Measurements from ENCODE around the gene TMEFF2. TPM values are rescaled to one million over a fixed set of nuclear protein-coding genes. Genes with fewer than 3 reads are reported as not detected.
A peak's percentile ranks its signal among the peaks of the same experiment; 100 is the strongest.

Gene TMEFF2
- polyA plus RNA-seq, 1 of the 3 experiments (the other 2 are of a cell fraction), result 5.4 TPM

DNA sequence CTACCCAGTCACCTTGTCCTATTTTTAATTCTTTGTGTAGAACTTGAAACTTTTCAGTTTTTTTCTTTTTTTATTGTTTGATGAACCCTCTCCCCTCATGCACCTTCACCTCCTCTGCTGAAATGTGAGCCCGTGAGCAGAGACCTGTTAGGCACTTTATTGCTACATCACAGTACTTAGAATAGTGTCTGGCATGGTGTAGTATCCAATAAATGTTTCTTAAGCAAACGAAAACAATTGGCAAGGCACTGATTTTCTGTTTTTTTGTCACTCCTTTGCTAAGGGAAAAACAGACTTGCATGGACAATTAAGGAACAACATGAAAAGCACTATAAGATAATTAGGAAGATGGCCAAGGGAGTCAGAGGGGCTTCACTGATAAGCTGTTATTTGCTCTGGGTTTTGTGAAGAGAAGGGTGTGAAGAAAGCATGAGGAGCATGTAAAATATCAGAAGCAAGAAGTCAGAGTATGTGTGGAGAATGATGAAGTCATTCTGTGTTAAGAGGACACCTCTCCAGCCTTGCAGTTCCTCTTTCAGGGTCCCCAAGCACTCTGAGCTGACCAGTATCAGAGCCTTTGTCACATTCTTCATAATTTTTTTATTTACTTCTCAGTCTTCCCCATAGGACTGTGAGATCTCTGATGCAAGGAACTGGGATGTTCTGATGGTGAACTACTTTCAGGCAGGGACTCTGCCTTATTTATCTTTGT, 248.1 kb downstream of the TMEFF2 start:
- ChIA-PET CTCF (no interaction called here), POLR2A (no interaction called here)
- no peaks in the 10 kb centered on the region for H3K9me2 ChIP-seq
- no peaks in the 10 kb centered on the region for H3K27me3 ChIP-seq (ENCODE audit: insufficient read depth)
- H3K9ac ChIP-seq, result no peak overlapping the region
- H3K4me1 ChIP-seq (ENCODE audit: control insufficient read depth in 1 of 2, insufficient read depth in 2 of 2, low read depth in 1 of 2, low read length in 1 of 2), result peaks cover 9 to 14% of the 10 kb centered on the region in 2 experiments; a peak in 3 of 4 replicates
- no peak for TF ChIP-seq REST (IDR thresholded peaks at IDR 0.05; ENCODE audit: low read depth, low read length)
- no peak for TF ChIP-seq RCOR1 (IDR thresholded peaks at IDR 0.05; ENCODE audit: low read length)
- H3F3A ChIP-seq (replicated peaks; ENCODE audit: insufficient read depth), result no peaks in the 10 kb centered on the region
- H3K4me2 ChIP-seq, result no peak overlapping the region
- no peak overlapping the region for H3K27ac ChIP-seq (ENCODE audit: low read depth in 2 of 2, low read length in 1 of 2)
- H4K20me1 ChIP-seq (ENCODE audit: insufficient read depth), result no peaks in the 10 kb centered on the region
- H3K4me3 ChIP-seq (ENCODE audit: low read depth in 2 of 2, low read length in 1 of 2), result no peak overlapping the region
- no peaks in the 10 kb centered on the region for H3K79me2 ChIP-seq (ENCODE audit: insufficient read depth)
- no peaks in the 10 kb centered on the region for H3K9me3 ChIP-seq
- no peak for DNase-seq
- no peak overlapping the region for H2AFZ ChIP-seq (ENCODE audit: low read depth)
- H3K36me3 ChIP-seq (replicated peaks in 1 of 2; ENCODE audit: control insufficient read depth in 1 of 2, insufficient read depth in 2 of 2, low read length in 1 of 2), result no peaks in the 10 kb centered on the region
- 53% methylated on average over 2 of the region's 2 CpGs for WGBS (ENCODE audit: low lambda C conversion rate)

DNA sequence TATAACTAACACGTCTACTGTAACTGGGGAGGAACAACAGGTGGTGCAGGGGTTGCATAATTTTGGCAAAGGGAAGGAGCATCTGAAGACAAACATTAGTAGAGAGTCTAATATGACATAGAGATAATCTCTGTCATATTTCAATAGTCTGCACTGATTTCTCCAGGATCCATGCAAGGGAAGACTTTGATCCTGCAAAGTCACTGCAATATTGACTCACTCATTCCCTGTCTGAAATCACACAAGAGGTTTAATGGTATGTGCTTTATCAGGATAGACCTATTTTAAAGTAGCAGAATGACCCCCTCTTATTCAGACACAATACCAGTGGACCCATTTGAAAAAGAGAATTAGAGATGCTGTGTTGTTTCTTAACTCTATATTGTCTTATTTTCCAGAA, 249.1 kb downstream of the TMEFF2 start:
- Histone ChIP-seq H3K36me3 (replicated peaks in 1 of 2; ENCODE audit: control insufficient read depth in 1 of 2, insufficient read depth in 2 of 2, low read length in 1 of 2) (no peaks in the 10 kb centered on the region), H3K9me2 (no peaks in the 10 kb centered on the region), H3K9me3 (no peaks in the 10 kb centered on the region), H3F3A (replicated peaks; ENCODE audit: insufficient read depth) (no peaks in the 10 kb centered on the region), H3K27ac (ENCODE audit: low read depth in 2 of 2, low read length in 1 of 2) (no peak overlapping the region), H3K4me1 (ENCODE audit: control insufficient read depth in 1 of 2, insufficient read depth in 2 of 2, low read depth in 1 of 2, low read length in 1 of 2) (peaks cover 9 to 13% of the 10 kb centered on the region in 2 experiments; a peak in 3 of 4 replicates), H3K4me2 (no peak overlapping the region), H3K4me3 (ENCODE audit: low read depth in 2 of 2, low read length in 1 of 2) (no peak overlapping the region), H4K20me1 (ENCODE audit: insufficient read depth) (no peaks in the 10 kb centered on the region), H2AFZ (ENCODE audit: low read depth) (no peak overlapping the region), H3K79me2 (ENCODE audit: insufficient read depth) (no peaks in the 10 kb centered on the region), H3K9ac (no peak overlapping the region), H3K27me3 (ENCODE audit: insufficient read depth) (no peaks in the 10 kb centered on the region)
- no peak for DNase-seq
- ChIA-PET POLR2A (no interaction called here), CTCF (interaction anchor here (0.5 kb wide), 1 partner anchor 40 kb away, joined by 3 read pairs; no protein-coding TSS in a partner anchor)
- 81% methylated on average over 1 of the region's 1 CpG for WGBS (ENCODE audit: low lambda C conversion rate)
- TF ChIP-seq YY1 (IDR thresholded peaks at IDR 0.05; ENCODE audit: low read depth) (no peak), RAD21 (IDR thresholded peaks at IDR 0.05; ENCODE audit: low read length) (no peak), CHD2 (IDR thresholded peaks at IDR 0.05; ENCODE audit: low read length, partially characterized antibody) (no peak), EP300 (IDR thresholded peaks at IDR 0.05; ENCODE audit: borderline replicate concordance in 1 of 2, low read depth in 1 of 2, low read length in 1 of 2) (no peak)

DNA sequence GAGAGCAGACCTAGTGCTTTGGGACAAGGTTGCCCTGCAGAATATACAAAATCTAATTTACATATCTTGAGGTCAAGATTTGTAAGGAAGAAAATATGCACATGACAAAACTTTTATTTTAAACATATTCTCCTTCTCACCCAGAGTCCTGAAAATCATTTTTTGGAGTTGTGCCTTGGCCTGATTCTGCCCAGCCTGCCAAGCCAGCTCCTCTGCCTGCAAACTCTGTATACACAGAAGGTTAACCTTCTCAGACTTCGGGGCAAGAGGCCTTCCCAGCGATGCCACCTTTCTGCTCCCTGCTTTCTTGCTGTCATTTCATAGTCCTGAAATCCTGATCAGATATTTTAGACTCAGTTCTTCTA, 252.0 kb downstream of the TMEFF2 start:
- CTCF ChIA-PET, result interaction anchor here (1.2 kb wide), 1 partner anchor 36 kb away, joined by 3 read pairs; no protein-coding TSS in a partner anchor
- Histone ChIP-seq H3K9me3 (no peaks in the 10 kb centered on the region), H3K27me3 (ENCODE audit: insufficient read depth) (no peaks in the 10 kb centered on the region)
- TF ChIP-seq MEF2A (IDR thresholded peaks at IDR 0.05; ENCODE audit: borderline replicate concordance, low read depth), result no peak
- TF ChIP-seq RAD21 (IDR thresholded peaks at IDR 0.05; ENCODE audit: low read length), result no peak
- no peak for TF ChIP-seq SIN3A (IDR thresholded peaks at IDR 0.05; ENCODE audit: borderline replicate concordance, low read depth, low read length)
- TF ChIP-seq FOXM1 (IDR thresholded peaks at IDR 0.05; ENCODE audit: low read depth), result no peak
- no peak for TF ChIP-seq REST (IDR thresholded peaks at IDR 0.05; ENCODE audit: low read depth, low read length)
- TF ChIP-seq, protein P1, sequence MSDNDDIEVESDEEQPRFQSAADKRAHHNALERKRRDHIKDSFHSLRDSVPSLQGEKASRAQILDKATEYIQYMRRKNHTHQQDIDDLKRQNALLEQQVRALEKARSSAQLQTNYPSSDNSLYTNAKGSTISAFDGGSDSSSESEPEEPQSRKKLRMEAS (IDR thresholded peaks at IDR 0.05; ENCODE audit: low read depth), result no peak
- TF ChIP-seq RXRA (IDR thresholded peaks at IDR 0.05; ENCODE audit: borderline replicate concordance, low read depth), result no peak
- no peak for TF ChIP-seq CHD2 (IDR thresholded peaks at IDR 0.05; ENCODE audit: low read length, partially characterized antibody)
- TF ChIP-seq EZH2phosphoT487 (IDR thresholded peaks at IDR 0.05; ENCODE audit: borderline replicate concordance, low read depth), result no peak
- TF ChIP-seq POLR2AphosphoS5 (IDR thresholded peaks at IDR 0.05; ENCODE audit: low read depth, low read length), result no peak

More for the DNA sequence above, 252.0 kb downstream of the TMEFF2 start:
- Histone ChIP-seq H3K4me1 (ENCODE audit: control insufficient read depth in 1 of 2, insufficient read depth in 2 of 2, low read depth in 1 of 2, low read length in 1 of 2) (peaks cover 9 to 13% of the 10 kb centered on the region in 2 experiments; a peak in 3 of 4 replicates), H3K9me2 (no peaks in the 10 kb centered on the region), H3F3A (replicated peaks; ENCODE audit: insufficient read depth) (no peaks in the 10 kb centered on the region), H3K79me2 (ENCODE audit: insufficient read depth) (no peaks in the 10 kb centered on the region), H3K36me3 (replicated peaks in 1 of 2; ENCODE audit: control insufficient read depth in 1 of 2, insufficient read depth in 2 of 2, low read length in 1 of 2) (no peaks in the 10 kb centered on the region), H3K9ac (no peak overlapping the region), H3K4me2 (peak overlapping the region; percentile 14; the same call in 1 of the 2 replicates), H4K20me1 (ENCODE audit: insufficient read depth) (no peaks in the 10 kb centered on the region), H3K27ac (ENCODE audit: low read depth in 2 of 2, low read length in 1 of 2) (peak overlapping the region; percentile 5 to 65; a peak in 1 of 4 replicates), H2AFZ (ENCODE audit: low read depth) (no peak overlapping the region), H3K4me3 (ENCODE audit: low read depth in 2 of 2, low read length in 1 of 2) (no peak overlapping the region)
- 87% methylated on average over 2 of the region's 2 CpGs for WGBS (ENCODE audit: low lambda C conversion rate)
- POLR2A ChIA-PET, result no interaction called here
- no peak for DNase-seq
